Activated CD8-positive, alpha-beta memory T cell treated with anti-CD3 and anti-CD28 coated beads for 1 hour (primary cell): ENCODE results near the gene PTGER2.

Source experiments
- DNase-seq, 2 donors: peaks; one replicate each; pipeline ENCODE4 v3.0.0-alpha.2; 2020; ENCODE audit warnings: low read depth in 1 of 2; ENCODE audit errors: extremely low read depth in 1 of 2

The PTGER2 gene

GRCh38 chr14:52333823-52334657 is 19.9 kb downstream of the PTGER2 start:
- no peak for DNase-seq

DNA sequence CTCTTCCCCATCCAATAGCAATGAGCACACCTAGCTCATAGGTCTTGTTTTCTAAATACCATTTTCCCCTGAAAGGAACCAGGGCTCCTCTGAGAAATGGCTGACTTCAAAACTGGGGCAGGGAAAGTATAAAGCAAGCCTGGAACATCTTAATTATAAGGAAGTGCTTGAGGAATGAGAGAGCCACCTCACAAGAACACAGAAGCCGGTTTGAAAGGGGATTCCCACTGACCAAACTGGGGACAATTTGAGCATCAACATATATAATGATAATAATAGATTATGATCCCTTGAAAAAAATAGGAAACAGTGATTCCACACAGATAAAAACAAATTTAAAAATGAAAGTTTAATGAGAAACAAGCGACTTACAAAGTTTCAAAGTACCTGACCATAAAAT is 22.1 kb downstream of the PTGER2 start:
- DNase-seq, result no peak

GRCh38 chr14:52338051-52338681 is 24.1 kb downstream of the PTGER2 start:
- DNase-seq, result no peak

- no peak for DNase-seq
These were observed 25.1 kb downstream of the PTGER2 start for GRCh38 chr14:52339262-52339661.

GRCh38 chr14:52342849-52343596 is 28.9 kb downstream of the PTGER2 start:
- DNase-seq, result no peak

- DNase-seq, result no peak
These were observed 32.7 kb downstream of the PTGER2 start for GRCh38 chr14:52346778-52347177.

GRCh38 chr14:52348279-52348678 is 34.2 kb downstream of the PTGER2 start:
- no peak for DNase-seq

GRCh38 chr14:52348776-52349175 is 34.7 kb downstream of the PTGER2 start:
- no peak for DNase-seq

GRCh38 chr14:52349731-52350130 is 35.6 kb downstream of the PTGER2 start:
- DNase-seq, result no peak

GRCh38 chr14:52350445-52350844 is 36.3 kb downstream of the PTGER2 start:
- no peak for DNase-seq

GRCh38 chr14:52351233-52352060 is 37.3 kb downstream of the PTGER2 start:
- DNase-seq, result no peak

- DNase-seq, result no peak
These were observed 38.0 kb downstream of the PTGER2 start for GRCh38 chr14:52352061-52352491.

- no peak for DNase-seq
These were observed 38.5 kb downstream of the PTGER2 start for GRCh38 chr14:52352569-52352968.

DNA sequence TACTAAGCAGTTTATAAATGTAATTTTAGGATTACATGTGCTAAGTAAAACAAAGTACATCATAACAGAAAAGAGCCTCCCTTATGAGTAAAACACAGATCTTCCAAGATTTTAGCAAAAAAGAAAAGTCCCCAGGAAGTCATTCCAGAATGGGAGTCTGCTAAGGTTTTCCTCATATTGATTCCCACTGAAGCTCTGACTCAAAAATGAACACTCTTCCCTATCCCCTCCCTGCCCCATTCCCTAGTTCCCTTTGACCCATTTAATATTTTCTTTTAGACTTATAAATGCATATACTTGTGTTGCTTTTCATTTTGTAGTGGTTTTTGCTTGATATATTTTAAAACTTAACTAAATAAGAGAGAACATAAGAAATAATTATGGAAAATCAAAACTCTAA is 40.1 kb downstream of the PTGER2 start:
- no peak for DNase-seq

GRCh38 chr14:52355016-52355431 is 40.9 kb downstream of the PTGER2 start:
- no peak for DNase-seq

GRCh38 chr14:52355526-52355925 is 41.4 kb downstream of the PTGER2 start:
- no peak for DNase-seq

- no peak for DNase-seq
These were observed 41.9 kb downstream of the PTGER2 start for GRCh38 chr14:52356025-52356424.

- DNase-seq, result no peak
These were observed 46.7 kb downstream of the PTGER2 start for GRCh38 chr14:52360831-52361230.

DNA sequence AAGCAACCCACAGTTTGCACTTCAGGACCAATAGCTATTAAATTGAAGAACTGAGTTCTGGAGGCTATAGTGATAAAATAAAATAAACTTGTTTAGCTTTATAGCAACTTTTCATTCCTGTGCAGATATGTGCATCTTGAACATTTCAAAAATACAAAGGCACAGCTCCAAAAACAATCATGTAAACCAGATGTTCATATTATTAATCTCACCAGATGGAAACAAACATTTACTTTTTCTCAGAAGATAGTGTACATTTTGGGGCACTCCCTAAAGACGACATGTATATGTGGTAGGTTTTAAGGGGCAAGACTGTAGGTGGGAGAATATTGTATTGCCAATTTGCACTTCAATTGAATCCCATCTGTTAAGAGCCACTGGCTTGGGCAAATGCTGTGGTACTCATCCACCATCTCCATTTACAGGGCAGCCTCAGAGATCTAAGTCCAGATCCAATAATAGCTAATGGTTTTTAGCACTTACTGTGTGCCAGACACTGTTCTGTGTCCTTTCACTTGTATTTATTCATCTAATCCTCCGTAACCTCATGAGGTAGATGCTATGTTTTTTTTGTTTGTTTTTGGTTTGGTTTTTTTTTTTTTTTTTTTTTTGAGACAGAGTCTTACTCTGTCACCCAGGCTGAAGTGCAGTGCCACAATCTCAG is 49.1 kb downstream of the PTGER2 start:
- DNase-seq, result no peak

DNA sequence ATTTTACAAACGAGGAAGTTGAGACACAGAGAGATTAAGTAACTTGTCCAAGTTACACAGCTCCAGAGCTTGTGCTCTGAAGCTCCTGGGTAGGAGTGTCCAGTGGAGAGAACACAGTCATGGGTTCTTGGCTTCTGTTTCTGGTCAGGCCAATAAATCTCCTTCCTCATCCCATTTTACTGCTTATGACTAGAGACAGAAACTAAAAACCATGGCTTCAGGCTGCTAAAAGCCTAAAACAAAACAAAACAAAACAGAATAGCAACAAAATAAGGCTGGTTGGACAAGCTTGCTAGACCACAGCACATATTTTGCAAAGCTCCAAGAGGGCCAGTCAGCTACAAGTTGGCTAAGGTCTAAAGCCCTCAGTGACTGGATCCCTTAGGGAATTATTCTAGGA is 49.8 kb downstream of the PTGER2 start:
- DNase-seq, result no peak
